ENCODE measurements around the gene TOP3A. TPM values are rescaled to one million over a fixed set of nuclear protein-coding genes. Genes with fewer than 3 reads are reported as not detected.

The TOP3A gene
- polyA plus RNA-seq, 1 experiment: 13.0 TPM

- ChIA-PET POLR2A (no interaction called here), CTCF (interaction anchor here (4.3 kb wide), 1 partner anchor 17 kb away, joined by 20 read pairs; no protein-coding TSS in a partner anchor)
- no peaks in the 10 kb centered on the region for H3K27me3 ChIP-seq (ENCODE audit: control insufficient read depth, insufficient read depth, low read length)
- no peak for TF ChIP-seq CTCF (IDR thresholded peaks at IDR 0.05; ENCODE audit: insufficient read depth, low read depth, low read length)
- peaks cover 13% of the 10 kb centered on the region for H3K36me3 ChIP-seq (ENCODE audit: control insufficient read depth, insufficient read depth, low read length)
- DNase-seq (ENCODE audit: low read depth): no peak
- no peak overlapping the region for H3K4me3 ChIP-seq (ENCODE audit: low read depth, low read length)
Measured at GRCh38 chr17:18231164-18231563, 83.6 kb downstream of the TOP3A start.

GRCh38 chr17:18230288-18231141 is 84.3 kb downstream of the TOP3A start:
- no peaks in the 10 kb centered on the region for H3K27me3 ChIP-seq (ENCODE audit: control insufficient read depth, insufficient read depth, low read length)
- no peak for TF ChIP-seq CTCF (IDR thresholded peaks at IDR 0.05; ENCODE audit: insufficient read depth, low read depth, low read length)
- peaks cover 13% of the 10 kb centered on the region for H3K36me3 ChIP-seq (ENCODE audit: control insufficient read depth, insufficient read depth, low read length)
- no peak for DNase-seq (ENCODE audit: low read depth)
- ChIA-PET POLR2A (no interaction called here), CTCF (interaction anchor here (1.3 to 4.3 kb wide), 4 partner anchors 13 to 116 kb away, joined by 3 to 20 read pairs (median 5); no protein-coding TSS in a partner anchor)
- no peak overlapping the region for H3K4me3 ChIP-seq (ENCODE audit: low read depth, low read length)

DNA sequence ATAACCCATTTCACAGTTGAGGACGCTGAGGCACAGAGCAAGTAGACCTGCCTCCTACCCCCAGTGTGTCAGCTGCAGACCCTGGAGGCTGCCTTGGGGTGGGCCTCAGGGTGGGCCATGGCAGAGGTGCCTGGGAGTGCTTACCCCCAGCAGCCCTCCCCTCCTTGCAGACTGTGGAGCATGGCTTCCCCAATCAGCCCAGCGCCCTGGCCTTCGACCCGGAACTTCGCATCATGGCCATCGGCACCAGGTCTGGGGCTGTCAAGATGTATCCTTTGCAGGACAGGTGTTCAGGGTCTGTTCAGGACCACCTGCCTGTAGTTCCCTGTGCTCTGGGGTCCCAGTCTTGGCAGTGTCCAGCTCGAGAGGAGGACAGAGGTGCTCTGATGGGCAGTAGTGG is 85.0 kb downstream of the TOP3A start:
- no peak for TF ChIP-seq CTCF (IDR thresholded peaks at IDR 0.05; ENCODE audit: insufficient read depth, low read depth, low read length)
- Histone ChIP-seq H3K4me3 (ENCODE audit: low read depth, low read length) (no peak overlapping the region), H3K27me3 (ENCODE audit: control insufficient read depth, insufficient read depth, low read length) (no peaks in the 10 kb centered on the region), H3K36me3 (ENCODE audit: control insufficient read depth, insufficient read depth, low read length) (peaks cover 9% of the 10 kb centered on the region)
- no peak for DNase-seq (ENCODE audit: low read depth)
- CTCF ChIA-PET: interaction anchor here (1.3 to 1.9 kb wide), 3 partner anchors 12 to 117 kb away, joined by 3 to 6 read pairs (median 4); no protein-coding TSS in a partner anchor
- POLR2A ChIA-PET: no interaction called here

GRCh38 chr17:18229254-18229653 is 85.5 kb downstream of the TOP3A start:
- Histone ChIP-seq H3K4me3 (ENCODE audit: low read depth, low read length) (no peak overlapping the region), H3K27me3 (ENCODE audit: control insufficient read depth, insufficient read depth, low read length) (no peaks in the 10 kb centered on the region), H3K36me3 (ENCODE audit: control insufficient read depth, insufficient read depth, low read length) (peaks cover 6% of the 10 kb centered on the region)
- TF ChIP-seq CTCF (IDR thresholded peaks at IDR 0.05; ENCODE audit: insufficient read depth, low read depth, low read length): no peak
- CTCF ChIA-PET: interaction anchor here (1.3 to 1.9 kb wide), 3 partner anchors 11 to 117 kb away, joined by 3 to 6 read pairs (median 4); no protein-coding TSS in a partner anchor
- POLR2A ChIA-PET: no interaction called here
- DNase-seq (ENCODE audit: low read depth): no peak

- H3K4me3 ChIP-seq (ENCODE audit: low read depth, low read length): no peak overlapping the region
- ChIA-PET CTCF (interaction anchor here (1.9 kb wide), 1 partner anchor 10 kb away, joined by 6 read pairs; no protein-coding TSS in a partner anchor), POLR2A (no interaction called here)
- no peak for DNase-seq (ENCODE audit: low read depth)
- H3K36me3 ChIP-seq (ENCODE audit: control insufficient read depth, insufficient read depth, low read length): peaks cover 1% of the 10 kb centered on the region; the same call in 1 of the 2 replicates
- TF ChIP-seq CTCF (IDR thresholded peaks at IDR 0.05; ENCODE audit: insufficient read depth, low read depth, low read length): no peak
- H3K27me3 ChIP-seq (ENCODE audit: control insufficient read depth, insufficient read depth, low read length): no peaks in the 10 kb centered on the region
Measured at GRCh38 chr17:18228176-18228682, 86.6 kb downstream of the TOP3A start.
